ENCODE data around the gene EDAR.

The EDAR gene

DNA sequence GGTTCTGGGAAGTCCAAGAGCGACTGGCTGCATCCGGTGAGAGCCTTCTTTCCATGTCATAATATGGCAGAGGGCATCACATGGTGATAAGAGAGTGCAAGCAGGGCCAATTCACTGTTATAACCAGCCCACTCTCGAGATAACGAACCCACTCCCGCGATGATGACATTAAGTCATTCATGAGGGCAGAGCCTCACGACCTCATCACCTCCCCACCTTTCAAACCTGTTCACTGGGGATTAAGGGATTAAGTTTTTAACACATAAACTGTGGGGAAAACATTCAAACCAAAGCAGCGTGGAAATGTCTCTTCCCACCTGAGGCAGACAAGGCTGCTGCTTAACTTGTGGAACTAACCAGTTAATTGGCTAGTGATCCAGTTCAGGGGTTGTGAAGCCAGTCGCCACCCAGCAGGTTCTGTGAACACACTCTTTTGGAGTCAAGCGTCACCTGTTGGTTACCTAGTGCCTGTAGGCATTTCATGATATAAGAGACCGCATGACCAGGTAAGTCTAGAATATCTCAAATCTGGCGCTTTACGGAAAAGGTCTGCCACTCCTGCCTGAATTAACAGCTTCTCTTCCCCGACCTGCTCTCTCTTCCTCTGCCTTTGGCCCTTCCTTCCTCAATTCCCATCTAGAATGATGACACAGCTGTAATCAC lies 54.3 kb downstream of the EDAR start:
- TF ChIP-seq REST (IDR thresholded peaks at IDR 0.05; ENCODE audit: low read depth) (no peak), NFIC (IDR thresholded peaks at IDR 0.05) (no peak)

DNA sequence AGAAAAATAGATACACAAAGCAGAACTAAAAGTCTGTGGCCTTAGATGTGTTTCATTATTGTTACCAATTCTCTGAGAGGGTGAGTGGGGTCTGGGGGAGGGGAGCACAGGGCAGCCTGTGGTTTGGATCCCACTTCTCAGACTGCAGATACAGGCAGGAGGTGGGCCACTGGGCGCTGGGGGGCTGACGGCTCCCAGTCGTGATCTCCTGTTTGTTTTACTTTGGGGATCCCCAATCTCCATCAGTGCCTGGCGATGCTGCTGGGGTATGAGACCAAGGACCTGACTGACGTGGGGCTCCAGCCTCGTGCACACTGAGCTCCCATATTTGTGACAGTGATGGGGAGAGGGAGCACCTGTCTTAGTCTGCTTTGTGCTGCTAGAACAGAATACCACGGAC lies 54.9 kb downstream of the EDAR start:
- no peak for TF ChIP-seq FOXM1 (IDR thresholded peaks at IDR 0.05; ENCODE audit: borderline replicate concordance, low read depth)
- TF ChIP-seq REST (IDR thresholded peaks at IDR 0.05; ENCODE audit: low read depth) = no peak
- TF ChIP-seq NFIC (IDR thresholded peaks at IDR 0.05) = no peak
- TF ChIP-seq TCF12 (IDR thresholded peaks at IDR 0.05; ENCODE audit: low read depth) = no peak
- TF ChIP-seq, protein P1, sequence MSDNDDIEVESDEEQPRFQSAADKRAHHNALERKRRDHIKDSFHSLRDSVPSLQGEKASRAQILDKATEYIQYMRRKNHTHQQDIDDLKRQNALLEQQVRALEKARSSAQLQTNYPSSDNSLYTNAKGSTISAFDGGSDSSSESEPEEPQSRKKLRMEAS (IDR thresholded peaks at IDR 0.05) = no peak
- TF ChIP-seq EP300 (IDR thresholded peaks at IDR 0.05; ENCODE audit: borderline replicate concordance) = no peak
- no peak for TF ChIP-seq YY1 (IDR thresholded peaks at IDR 0.05; ENCODE audit: low read depth)
- TF ChIP-seq CEBPB (IDR thresholded peaks at IDR 0.05) = no peak
- TF ChIP-seq ZBTB7A (IDR thresholded peaks at IDR 0.05; ENCODE audit: low read depth) = no peak
- TF ChIP-seq EGR1 (IDR thresholded peaks at IDR 0.05) = no peak
- no peak for TF ChIP-seq CREB1 (IDR thresholded peaks at IDR 0.05; ENCODE audit: low read depth)
- no peak for TF ChIP-seq USF1 (IDR thresholded peaks at IDR 0.05)
- no peak for TF ChIP-seq TAF1 (IDR thresholded peaks at IDR 0.05; ENCODE audit: low read depth)
- no peak for TF ChIP-seq TEAD4 (IDR thresholded peaks at IDR 0.05)
- no peak for TF ChIP-seq RAD21 (IDR thresholded peaks at IDR 0.05; ENCODE audit: low read depth)

DNA sequence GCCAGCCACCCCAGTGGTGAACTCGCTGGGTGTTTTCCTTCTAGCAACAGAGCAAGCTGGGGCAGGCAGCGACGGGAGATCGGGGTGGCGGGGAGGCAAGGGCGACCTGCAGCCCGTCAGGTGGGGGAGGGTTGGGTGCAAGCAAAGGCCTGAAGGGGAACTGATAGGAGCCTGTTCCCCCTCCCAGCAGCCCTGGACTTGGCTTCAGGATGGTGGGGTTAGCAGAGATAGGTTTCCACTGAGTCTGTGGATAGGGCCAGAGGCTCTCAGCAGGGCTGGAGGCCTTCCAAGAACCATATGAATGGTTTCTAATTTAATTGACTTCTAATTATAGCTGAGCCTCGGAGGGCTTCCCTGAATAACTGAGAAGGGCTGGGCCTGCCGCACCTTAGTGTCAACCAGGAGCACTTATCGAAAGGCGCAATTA lies 55.3 kb downstream of the EDAR start:
- TF ChIP-seq FOXM1 (IDR thresholded peaks at IDR 0.05; ENCODE audit: borderline replicate concordance, low read depth) = no peak
- TF ChIP-seq, protein P1 (IDR thresholded peaks at IDR 0.05) = no peak
- TF ChIP-seq REST (IDR thresholded peaks at IDR 0.05; ENCODE audit: low read depth) = no peak

- no peak for TF ChIP-seq USF1 (IDR thresholded peaks at IDR 0.05)
- no peak for TF ChIP-seq CREB1 (IDR thresholded peaks at IDR 0.05; ENCODE audit: low read depth)
- no peak for TF ChIP-seq EGR1 (IDR thresholded peaks at IDR 0.05)
- no peak for TF ChIP-seq CEBPB (IDR thresholded peaks at IDR 0.05)
- TF ChIP-seq EP300 (IDR thresholded peaks at IDR 0.05; ENCODE audit: borderline replicate concordance) = no peak
- no peak for TF ChIP-seq NFIC (IDR thresholded peaks at IDR 0.05)
- no peak for TF ChIP-seq YY1 (IDR thresholded peaks at IDR 0.05; ENCODE audit: low read depth)
- no peak for TF ChIP-seq ZBTB7A (IDR thresholded peaks at IDR 0.05; ENCODE audit: low read depth)
- TF ChIP-seq, protein P1 (IDR thresholded peaks at IDR 0.05) = no peak
- no peak for TF ChIP-seq TEAD4 (IDR thresholded peaks at IDR 0.05)
- no peak for TF ChIP-seq RAD21 (IDR thresholded peaks at IDR 0.05; ENCODE audit: low read depth)
- no peak for TF ChIP-seq REST (IDR thresholded peaks at IDR 0.05; ENCODE audit: low read depth)
- TF ChIP-seq TAF1 (IDR thresholded peaks at IDR 0.05; ENCODE audit: low read depth) = no peak
- TF ChIP-seq TCF12 (IDR thresholded peaks at IDR 0.05; ENCODE audit: low read depth) = no peak
- TF ChIP-seq FOXM1 (IDR thresholded peaks at IDR 0.05; ENCODE audit: borderline replicate concordance, low read depth) = no peak
Measured at GRCh38 chr2:108932736-108933332, 56.2 kb downstream of the EDAR start.

Data from Ishikawa (cell line).